Keratinocyte (primary cell): ENCODE measurements around the gene ATF7IP.
"Not testable (repeated sequence)": the region's sequence is repeated elsewhere in the genome, so short reads cannot be mapped to it uniquely, and the experiment has no call there.

Experiments
- EZH2 ChIP-seq: IDR thresholded peaks from one replicate; pipeline ENCODE4 v1.6.1; 2012; ENCODE audit warnings: inconsistent platforms, mild to moderate bottlenecking, low read length, moderate library complexity
- TF ChIP-seq, protein P1 (sequence below), 3 experiments: IDR thresholded peaks in 1 of 3; conservative IDR thresholded peaks in 1 of 3; optimal IDR thresholded peaks in 1 of 3; 2 replicates in 2 of 3; 3 replicates in 1 of 3; pipeline versions ENCODE3 to v1.5.1; 2011; ENCODE audit warnings: low read length in 3 of 3, mild to moderate bottlenecking in 3 of 3, moderate library complexity in 2 of 3, control low read depth in 1 of 3, inconsistent platforms in 1 of 3; ENCODE audit not compliant: insufficient read depth in 2 of 3; ENCODE audit errors: extremely low read depth in 1 of 3

- TF ChIP-seq, protein P1, sequence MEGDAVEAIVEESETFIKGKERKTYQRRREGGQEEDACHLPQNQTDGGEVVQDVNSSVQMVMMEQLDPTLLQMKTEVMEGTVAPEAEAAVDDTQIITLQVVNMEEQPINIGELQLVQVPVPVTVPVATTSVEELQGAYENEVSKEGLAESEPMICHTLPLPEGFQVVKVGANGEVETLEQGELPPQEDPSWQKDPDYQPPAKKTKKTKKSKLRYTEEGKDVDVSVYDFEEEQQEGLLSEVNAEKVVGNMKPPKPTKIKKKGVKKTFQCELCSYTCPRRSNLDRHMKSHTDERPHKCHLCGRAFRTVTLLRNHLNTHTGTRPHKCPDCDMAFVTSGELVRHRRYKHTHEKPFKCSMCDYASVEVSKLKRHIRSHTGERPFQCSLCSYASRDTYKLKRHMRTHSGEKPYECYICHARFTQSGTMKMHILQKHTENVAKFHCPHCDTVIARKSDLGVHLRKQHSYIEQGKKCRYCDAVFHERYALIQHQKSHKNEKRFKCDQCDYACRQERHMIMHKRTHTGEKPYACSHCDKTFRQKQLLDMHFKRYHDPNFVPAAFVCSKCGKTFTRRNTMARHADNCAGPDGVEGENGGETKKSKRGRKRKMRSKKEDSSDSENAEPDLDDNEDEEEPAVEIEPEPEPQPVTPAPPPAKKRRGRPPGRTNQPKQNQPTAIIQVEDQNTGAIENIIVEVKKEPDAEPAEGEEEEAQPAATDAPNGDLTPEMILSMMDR (optimal IDR thresholded peaks at IDR 0.05 in 1 of 3, IDR thresholded peaks at IDR 0.05 in 1 of 3, conservative IDR thresholded peaks at IDR 0.05 in 1 of 3; ENCODE audit: extremely low read depth in 1 of 3, insufficient read depth in 2 of 3, low read length in 3 of 3), result not testable (repeated sequence)
- TF ChIP-seq EZH2, result not testable (repeated sequence)
Measured at GRCh38 chr12:14405407-14405806, 39.9 kb downstream of the ATF7IP start.
